Measurements from ENCODE around the gene PSG5. TPM values are rescaled to one million over a fixed set of nuclear protein-coding genes. Genes with fewer than 3 reads are reported as not detected.
"Not testable (repeated sequence)": the region's sequence is repeated elsewhere in the genome, so short reads cannot be mapped to it uniquely, and the experiment has no call there.

The PSG5 gene
- polyA plus RNA-seq, 1 of the 3 experiments (the other 2 are of a cell fraction), result 70.3 TPM

- 8% methylated on average over 1 of the region's 1 CpG for WGBS (ENCODE audit: low lambda C conversion rate)
- DNase-seq; H3K4me3 ChIP-seq (ENCODE audit: low read depth in 2 of 2, low read length in 1 of 2): not testable (repeated sequence)
These were observed 44.6 kb downstream of the PSG5 start for GRCh38 chr19:43141763-43142162.

GRCh38 chr19:43132696-43133095 lies 53.6 kb downstream of the PSG5 start:
- ChIA-PET POLR2A (no interaction called here), CTCF (no interaction called here)
- Histone ChIP-seq H3K27me3 (ENCODE audit: insufficient read depth) (no peaks in the 10 kb centered on the region), H3K9me2 (no peaks in the 10 kb centered on the region), H2AFZ (ENCODE audit: low read depth) (no peak overlapping the region), H3K4me3 (ENCODE audit: low read depth in 2 of 2, low read length in 1 of 2) (no peak overlapping the region), H4K20me1 (ENCODE audit: insufficient read depth) (no peaks in the 10 kb centered on the region), H3K79me2 (ENCODE audit: insufficient read depth) (no peaks in the 10 kb centered on the region), H3K9me3 (no peaks in the 10 kb centered on the region), H3F3A (replicated peaks; ENCODE audit: insufficient read depth) (peaks cover 12% of the 10 kb centered on the region), H3K4me2 (no peak overlapping the region), H3K27ac (ENCODE audit: low read depth in 2 of 2, low read length in 1 of 2) (peak overlapping the region in 1 of 2 experiments; percentile 27; a peak in 1 of 4 replicates), H3K4me1 (ENCODE audit: control insufficient read depth in 1 of 2, insufficient read depth in 2 of 2, low read depth in 1 of 2, low read length in 1 of 2) (no peaks in the 10 kb centered on the region; a peak in 1 of 4 replicates), H3K36me3 (replicated peaks in 1 of 2; ENCODE audit: control insufficient read depth in 1 of 2, insufficient read depth in 2 of 2, low read length in 1 of 2) (no peaks in the 10 kb centered on the region), H3K9ac (no peak overlapping the region)
- no peak for DNase-seq
- 42% methylated on average over 6 of the region's 6 CpGs for WGBS (ENCODE audit: low lambda C conversion rate)
- TF ChIP-seq REST (IDR thresholded peaks at IDR 0.05; ENCODE audit: low read depth, low read length) (no peak), FOXM1 (IDR thresholded peaks at IDR 0.05; ENCODE audit: low read depth) (no peak), TEAD4 (IDR thresholded peaks at IDR 0.05; ENCODE audit: borderline replicate concordance, insufficient read depth) (no peak), TCF12 (IDR thresholded peaks at IDR 0.05) (peak; percentile 64; the same call in 1 of the 2 replicates), ZBTB33 (IDR thresholded peaks at IDR 0.05; ENCODE audit: borderline replicate concordance, low read depth) (no peak), RAD21 (IDR thresholded peaks at IDR 0.05; ENCODE audit: low read length) (no peak), NRF1 (IDR thresholded peaks at IDR 0.05; ENCODE audit: low read depth, low read length) (no peak), ELF1 (IDR thresholded peaks at IDR 0.05) (no peak), FOSL2 (IDR thresholded peaks at IDR 0.05; ENCODE audit: borderline replicate concordance, low read depth) (peak; percentile 38; the same call in 1 of the 2 replicates), JUND (IDR thresholded peaks at IDR 0.05) (0 out of 2 replicates have a peak, but pooled peaks have one; percentile 20), POLR2AphosphoS5 (IDR thresholded peaks at IDR 0.05; ENCODE audit: low read depth, low read length) (no peak), MEF2A (IDR thresholded peaks at IDR 0.05; ENCODE audit: borderline replicate concordance, low read depth) (no peak), NFIC (IDR thresholded peaks at IDR 0.05; ENCODE audit: borderline replicate concordance) (peak; percentile 14; the same call in 1 of the 2 replicates), PBX3 (IDR thresholded peaks at IDR 0.05) (0 out of 2 replicates have a peak, but pooled peaks have one; percentile 15)

More at GRCh38 chr19:43141763-43142162, 44.6 kb downstream of the PSG5 start:
- Histone ChIP-seq H3K4me1 (ENCODE audit: control insufficient read depth in 1 of 2, insufficient read depth in 2 of 2, low read depth in 1 of 2, low read length in 1 of 2) (peaks cover 0 to 15% of the 10 kb centered on the region in 2 experiments; a peak in 1 of 4 replicates), H3K27ac (ENCODE audit: low read depth in 2 of 2, low read length in 1 of 2) (peak overlapping the region in 1 of 2 experiments; percentile 71; a peak in 2 of 4 replicates), H3F3A (replicated peaks; ENCODE audit: insufficient read depth) (peaks cover 30% of the 10 kb centered on the region)
- POLR2A ChIA-PET; H3K9me2 ChIP-seq; H4K20me1 ChIP-seq (ENCODE audit: insufficient read depth); H3K9ac ChIP-seq; CTCF ChIA-PET; H3K36me3 ChIP-seq (replicated peaks in 1 of 2; ENCODE audit: control insufficient read depth in 1 of 2, insufficient read depth in 2 of 2, low read length in 1 of 2); H2AFZ ChIP-seq (ENCODE audit: low read depth); H3K9me3 ChIP-seq; H3K79me2 ChIP-seq (ENCODE audit: insufficient read depth); H3K4me2 ChIP-seq; H3K27me3 ChIP-seq (ENCODE audit: insufficient read depth): not testable (repeated sequence)
- TF ChIP-seq MAX (IDR thresholded peaks at IDR 0.05; ENCODE audit: low read depth) (peak; percentile 31; the same call in 1 of the 2 replicates), TEAD4 (IDR thresholded peaks at IDR 0.05; ENCODE audit: borderline replicate concordance, insufficient read depth) (0 out of 2 replicates have a peak, but pooled peaks have one; percentile 32), EP300 (IDR thresholded peaks at IDR 0.05; ENCODE audit: borderline replicate concordance in 1 of 2, low read depth in 1 of 2, low read length in 1 of 2) (peak in 1 of 2 experiments; percentile 36; a peak in 1 of 4 replicates), NFIC (IDR thresholded peaks at IDR 0.05; ENCODE audit: borderline replicate concordance) (peak; percentile 58), RXRA (IDR thresholded peaks at IDR 0.05; ENCODE audit: borderline replicate concordance, low read depth) (0 out of 2 replicates have a peak, but pooled peaks have one; percentile 24), PBX3 (IDR thresholded peaks at IDR 0.05) (peak; percentile 32), JUND (IDR thresholded peaks at IDR 0.05) (peak; percentile 59), FOSL2 (IDR thresholded peaks at IDR 0.05; ENCODE audit: borderline replicate concordance, low read depth) (peak; percentile 71), TCF12 (IDR thresholded peaks at IDR 0.05) (peak; percentile 30)

Measured in SK-N-SH (cell line).